Upper lobe of left lung (tissue), 6 donors: ENCODE data around the gene ITIH5. TPM values are rescaled to one million over a fixed set of nuclear protein-coding genes. Genes with fewer than 3 reads are reported as not detected.
A peak's percentile ranks its signal among the peaks of the same experiment; 100 is the strongest.

ENCODE experiments used
- ATAC-seq, 2 donors: fragments of 200-7000 bp; cut with Tn5 transposase; one replicate each; pipeline ENCODE4 v1.9.1; 2022; ENCODE audit warnings: mild to moderate bottlenecking in 2 of 2, moderate library complexity in 2 of 2; ENCODE audit not compliant: low FRiP score in 2 of 2
- DNase-seq, 2 donors: peaks; one replicate each; pipeline ENCODE4 v3.0.0-alpha.2; 2019 to 2020
- H3K27ac ChIP-seq, 4 donors: fragments of 200-600 bp; sonication (generic); one replicate each; pipeline ENCODE4 v1.5.1; 2016 to 2019
- H3K27me3 ChIP-seq, 4 donors: fragments of 200-600 bp; sonication (generic); one replicate each; pipeline ENCODE4 v1.5.1; 2017 to 2019
- H3K36me3 ChIP-seq, 4 donors: fragments of 200-600 bp; sonication (generic); one replicate each; pipeline ENCODE4 v1.5.1; 2016 to 2019
- H3K4me1 ChIP-seq, 4 donors: fragments of 200-600 bp; sonication (generic); one replicate each; pipeline ENCODE4 v1.5.1; 2018 to 2019
- H3K4me3 ChIP-seq, 4 donors: fragments of 200-600 bp; sonication (generic); one replicate each; pipeline ENCODE4 v1.5.1; 2017 to 2019; ENCODE audit warnings: mild to moderate bottlenecking in 2 of 4, moderate library complexity in 1 of 4
- H3K9me3 ChIP-seq, 4 donors: fragments of 200-600 bp; sonication (generic); one replicate each; pipeline ENCODE4 v1.5.1; 2018 to 2019
- EP300 ChIP-seq, 4 donors: sonication (generic); formaldehyde crosslinking; IDR thresholded peaks; one replicate each; pipeline ENCODE4 v1.5.1; 2017; ENCODE audit warnings: antibody characterized with exemption in 4 of 4, control low read depth in 2 of 4
- POLR2A ChIP-seq, 4 donors: fragments of 450-650 bp; IDR thresholded peaks; one replicate each; pipeline ENCODE4 v1.5.1; 2016 to 2017; ENCODE audit warnings: antibody characterized with exemption in 4 of 4, mild to moderate bottlenecking in 2 of 4
- POLR2AphosphoS5 ChIP-seq, 2 donors: sonication (generic); formaldehyde crosslinking; IDR thresholded peaks; one replicate each; pipeline ENCODE4 v1.5.1; 2017; ENCODE audit warnings: antibody characterized with exemption in 2 of 2
- WGBS, 2 donors: methylation state at CpG; one replicate each; pipeline ENCODE4 v1.1.5; 2017 to 2018; 5-methylcytosine and 5-hydroxymethylcytosine counted together
- total RNA-seq, 6 donors: library from RNA; depleted of rRNA in 4 of 6; stranded (reverse); fragments of >200 nt in 4 of 6; gene quantifications; one replicate each; pipeline versions ENCODE4 v1.1.0 to v1.2.1, GENCODE V29; 2016 to 2021
- TF ChIP-seq, protein P1 (sequence below), 6 experiments: fragments of 450-650 bp in 4 of 6; fragments of 200-600 bp in 2 of 6; sonication (generic) in 2 of 6; IDR thresholded peaks; one replicate each; pipeline ENCODE4 v1.5.1; 2016 to 2019; ENCODE audit warnings: antibody characterized with exemption in 6 of 6
- donor health status: DM: no; HTN: no; CAD: no; lungs with moderate emphysema.
- donor health status: DM: no; HTN: yes; CAD: no; lungs with severe emphysema.

The ITIH5 gene
- total RNA-seq, 6 donors from 2014 or later: 9.7 to 21.0 (median 11.6) TPM

DNA sequence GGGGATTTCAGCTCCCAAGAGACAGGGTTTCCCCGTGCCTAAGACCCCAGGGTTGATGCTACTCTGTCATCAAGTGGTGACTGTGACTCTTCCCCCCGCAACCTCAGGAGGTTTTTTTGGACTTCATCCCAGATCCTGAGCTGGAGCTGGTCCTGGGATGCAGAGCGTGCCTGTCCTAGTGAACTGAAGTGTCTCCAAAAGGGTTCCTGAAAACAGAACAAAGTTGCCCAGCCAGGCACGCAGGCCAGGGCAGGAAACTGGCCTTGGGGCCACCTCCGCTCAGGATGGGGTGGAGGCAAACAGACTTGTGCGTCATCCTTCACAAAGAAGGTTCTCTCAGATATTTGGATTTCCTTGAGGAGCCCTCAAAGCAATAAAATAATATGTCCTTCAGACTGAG is 118.9 kb downstream of the ITIH5 start:
- no peak for DNase-seq
- no peak overlapping the region for H3K4me3 ChIP-seq
- no peak for ATAC-seq
- H3K27ac ChIP-seq: no peak overlapping the region
- TF ChIP-seq POLR2A (IDR thresholded peaks at IDR 0.05) (no peak), EP300 (IDR thresholded peaks at IDR 0.05) (no peak), POLR2AphosphoS5 (IDR thresholded peaks at IDR 0.05) (no peak)
- TF ChIP-seq, protein P1, sequence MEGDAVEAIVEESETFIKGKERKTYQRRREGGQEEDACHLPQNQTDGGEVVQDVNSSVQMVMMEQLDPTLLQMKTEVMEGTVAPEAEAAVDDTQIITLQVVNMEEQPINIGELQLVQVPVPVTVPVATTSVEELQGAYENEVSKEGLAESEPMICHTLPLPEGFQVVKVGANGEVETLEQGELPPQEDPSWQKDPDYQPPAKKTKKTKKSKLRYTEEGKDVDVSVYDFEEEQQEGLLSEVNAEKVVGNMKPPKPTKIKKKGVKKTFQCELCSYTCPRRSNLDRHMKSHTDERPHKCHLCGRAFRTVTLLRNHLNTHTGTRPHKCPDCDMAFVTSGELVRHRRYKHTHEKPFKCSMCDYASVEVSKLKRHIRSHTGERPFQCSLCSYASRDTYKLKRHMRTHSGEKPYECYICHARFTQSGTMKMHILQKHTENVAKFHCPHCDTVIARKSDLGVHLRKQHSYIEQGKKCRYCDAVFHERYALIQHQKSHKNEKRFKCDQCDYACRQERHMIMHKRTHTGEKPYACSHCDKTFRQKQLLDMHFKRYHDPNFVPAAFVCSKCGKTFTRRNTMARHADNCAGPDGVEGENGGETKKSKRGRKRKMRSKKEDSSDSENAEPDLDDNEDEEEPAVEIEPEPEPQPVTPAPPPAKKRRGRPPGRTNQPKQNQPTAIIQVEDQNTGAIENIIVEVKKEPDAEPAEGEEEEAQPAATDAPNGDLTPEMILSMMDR (IDR thresholded peaks at IDR 0.05): no peak
- H3K9me3 ChIP-seq: no peaks in the 10 kb centered on the region
- 50 to 67% methylated on average over 5 to 6 of the region's 6 CpGs for WGBS, 2 donors
- no peaks in the 10 kb centered on the region for H3K4me1 ChIP-seq
- no peaks in the 10 kb centered on the region for H3K27me3 ChIP-seq
- no peaks in the 10 kb centered on the region for H3K36me3 ChIP-seq

DNA sequence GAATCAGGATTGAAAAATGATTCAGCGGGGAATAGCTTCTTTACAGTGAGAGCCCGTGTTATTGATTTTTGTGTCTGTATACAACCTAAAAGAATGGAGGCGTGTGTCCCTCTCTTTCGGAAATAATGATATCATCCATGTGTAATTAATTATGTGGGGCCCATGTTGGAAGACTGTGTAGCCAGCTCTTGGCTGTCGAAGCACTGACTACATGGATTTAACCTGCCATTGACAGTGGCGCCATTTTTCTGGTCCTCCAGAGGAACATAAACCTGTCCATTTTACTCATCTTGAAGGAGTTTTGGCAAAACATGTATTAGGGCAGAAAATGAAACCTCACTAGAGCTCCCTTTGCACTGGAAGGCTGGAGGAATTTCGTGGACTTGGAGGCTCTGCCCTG is 119.6 kb downstream of the ITIH5 start:
- H3K36me3 ChIP-seq: no peaks in the 10 kb centered on the region
- no peak overlapping the region for H3K4me3 ChIP-seq
- no peaks in the 10 kb centered on the region for H3K27me3 ChIP-seq
- H3K9me3 ChIP-seq: no peaks in the 10 kb centered on the region
- whole genome bisulfite sequencing, 2 donors: 90 to 94% methylated on average over 7 of the region's 7 CpGs
- no peak for DNase-seq
- H3K4me1 ChIP-seq: no peaks in the 10 kb centered on the region
- H3K27ac ChIP-seq: no peak overlapping the region
- TF ChIP-seq, protein P1 (IDR thresholded peaks at IDR 0.05): no peak
- TF ChIP-seq EP300 (IDR thresholded peaks at IDR 0.05): no peak
- no peak for TF ChIP-seq POLR2AphosphoS5 (IDR thresholded peaks at IDR 0.05)
- TF ChIP-seq POLR2A (IDR thresholded peaks at IDR 0.05): no peak
- ATAC-seq: peak in 1 of 2 donors; percentile 15

DNA sequence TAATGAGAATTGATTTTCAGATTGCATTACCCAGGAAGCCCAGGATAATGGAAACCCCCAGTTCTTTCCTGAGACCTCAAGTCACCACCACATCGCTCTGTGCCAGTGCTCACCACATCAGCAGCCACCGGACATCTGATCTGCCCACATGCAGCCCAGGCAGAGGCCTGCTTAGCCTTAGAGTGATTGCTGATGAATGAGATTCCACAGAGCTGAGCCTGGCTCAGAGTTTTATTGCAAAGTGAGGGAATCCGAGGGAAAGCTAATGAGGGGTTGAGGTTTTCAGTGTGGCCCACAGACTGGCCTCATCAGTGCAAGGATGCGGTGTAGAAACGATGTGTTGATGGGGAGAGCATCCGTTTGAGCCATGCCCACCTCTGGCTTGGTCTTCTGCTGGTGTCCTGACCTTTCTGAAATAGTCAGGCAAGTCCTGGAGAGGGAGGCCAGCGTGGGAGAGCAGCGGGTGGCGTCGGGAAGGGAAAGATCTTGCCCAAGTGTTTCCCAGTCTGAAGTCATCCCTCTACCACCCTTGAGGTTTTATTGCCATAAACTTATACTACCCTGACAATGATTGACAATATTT is 120.3 kb downstream of the ITIH5 start:
- no peak for ATAC-seq
- no peak overlapping the region for H3K4me3 ChIP-seq
- no peak overlapping the region for H3K27ac ChIP-seq
- peaks cover 0 to 3% (median 0%) of the 10 kb centered on the region in 4 donors for H3K4me1 ChIP-seq
- DNase-seq: no peak
- WGBS, 2 donors: 87 to 88% methylated on average over 10 of the region's 10 CpGs
- no peaks in the 10 kb centered on the region for H3K27me3 ChIP-seq
- H3K9me3 ChIP-seq: no peaks in the 10 kb centered on the region
- H3K36me3 ChIP-seq: no peaks in the 10 kb centered on the region
- TF ChIP-seq EP300 (IDR thresholded peaks at IDR 0.05) (no peak), POLR2AphosphoS5 (IDR thresholded peaks at IDR 0.05) (no peak), POLR2A (IDR thresholded peaks at IDR 0.05) (no peak)
- TF ChIP-seq, protein P1 (IDR thresholded peaks at IDR 0.05): no peak

DNA sequence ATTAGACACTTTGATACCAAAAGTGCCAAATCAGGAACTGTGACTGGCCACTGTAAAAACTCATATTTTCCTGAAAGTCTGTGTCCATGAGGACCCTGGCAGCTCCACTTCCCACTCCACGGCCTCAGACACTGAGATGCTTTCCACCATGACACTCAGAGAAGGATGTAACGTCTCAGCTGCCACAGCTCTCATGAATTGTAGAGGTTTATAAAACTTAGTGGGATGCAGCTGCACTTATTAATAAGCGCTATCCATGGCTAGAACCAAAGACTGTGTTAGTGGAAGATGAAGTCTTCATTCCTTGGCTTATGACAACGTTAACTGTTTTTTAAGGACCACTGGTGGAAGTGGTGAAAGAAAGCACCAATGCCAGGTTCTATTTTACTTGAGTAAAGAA is 121.0 kb downstream of the ITIH5 start:
- Histone ChIP-seq H3K4me1 (peaks cover 0 to 3% (median 0%) of the 10 kb centered on the region in 4 donors), H3K9me3 (no peaks in the 10 kb centered on the region), H3K36me3 (no peaks in the 10 kb centered on the region), H3K27me3 (no peaks in the 10 kb centered on the region), H3K27ac (no peak overlapping the region), H3K4me3 (no peak overlapping the region)
- no peak for DNase-seq
- no peak for ATAC-seq
- 69 to 70% methylated on average over 4 of the region's 4 CpGs for WGBS, 2 donors
- TF ChIP-seq, protein P1 (IDR thresholded peaks at IDR 0.05): no peak
- TF ChIP-seq EP300 (IDR thresholded peaks at IDR 0.05) (no peak), POLR2A (IDR thresholded peaks at IDR 0.05) (no peak), POLR2AphosphoS5 (IDR thresholded peaks at IDR 0.05) (no peak)

DNA sequence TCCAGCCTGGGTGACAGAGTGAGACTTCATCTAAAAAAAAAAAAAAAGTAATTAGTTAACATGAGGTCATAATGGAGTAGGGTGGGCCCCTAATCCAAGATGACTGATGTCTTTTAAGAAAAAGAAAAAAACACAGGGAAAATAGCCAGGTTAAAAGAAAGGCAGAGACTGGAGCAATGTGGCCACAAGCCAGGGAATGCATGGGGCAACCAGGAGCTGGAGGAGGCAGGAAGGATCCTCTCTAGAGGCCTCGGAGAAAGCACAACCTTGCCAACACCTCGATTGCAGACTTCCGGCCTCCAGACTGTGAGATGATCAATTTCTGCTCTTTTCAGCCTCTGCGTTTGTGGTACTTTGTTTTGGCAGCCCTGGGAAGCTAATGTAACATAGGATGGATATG is 121.5 kb downstream of the ITIH5 start:
- WGBS, 2 donors: 88 to 90% methylated on average over 4 of the region's 4 CpGs
- ATAC-seq: peak in 1 of 2 donors; percentile 39
- peaks cover 0 to 3% (median 0%) of the 10 kb centered on the region in 4 donors for H3K4me1 ChIP-seq
- no peak overlapping the region for H3K27ac ChIP-seq
- H3K4me3 ChIP-seq: no peak overlapping the region
- no peak for DNase-seq
- no peaks in the 10 kb centered on the region for H3K36me3 ChIP-seq
- no peaks in the 10 kb centered on the region for H3K27me3 ChIP-seq
- no peaks in the 10 kb centered on the region for H3K9me3 ChIP-seq
- TF ChIP-seq, protein P1 (IDR thresholded peaks at IDR 0.05): no peak
